ENCODE results near the gene SOCS4. TPM values are rescaled to one million over a fixed set of nuclear protein-coding genes. Genes with fewer than 3 reads are reported as not detected.
"Not testable (repeated sequence)": the region's sequence is repeated elsewhere in the genome, so short reads cannot be mapped to it uniquely, and the experiment has no call there.

The SOCS4 gene
- total RNA-seq, 1 donor from 2014 or later, result 32.4 TPM

GRCh38 chr14:55051423-55052268 lies 24.6 kb downstream of the SOCS4 start, which contains the start of gene MAPK1IP1L:
MAPK1IP1L (plus strand) TSS chr14:55051647; CDS start chr14:55061684, 10,037 bp downstream.
- intact Hi-C loops (cut with micrococcal nuclease), result loop anchor here (1.0 to 10.0 kb wide), 6 partner anchors 24 to 487 kb away; partner anchors contain the start of genes DLGAP5, GCH1, LGALS3 and SAMD4A

- intact Hi-C loops (cut with micrococcal nuclease), result loop anchor here (2.0 to 10.0 kb wide), 3 partner anchors 76 to 488 kb away; partner anchors contain the start of genes LGALS3 and SAMD4A
Observed at GRCh38 chr14:55052269-55052930, 25.4 kb downstream of the SOCS4 start.

GRCh38 chr14:55053018-55053417 lies 26.0 kb downstream of the SOCS4 start:
- intact Hi-C loops (cut with micrococcal nuclease), result loop anchor here (2.0 to 10.0 kb wide), 3 partner anchors 76 to 488 kb away; partner anchors contain the start of genes LGALS3 and SAMD4A

GRCh38 chr14:55053500-55053899 lies 26.5 kb downstream of the SOCS4 start:
- intact Hi-C loops (cut with micrococcal nuclease), result loop anchor here (2.0 to 10.0 kb wide), 3 partner anchors 75 to 489 kb away; partner anchors contain the start of genes LGALS3 and SAMD4A

- intact Hi-C loops (cut with micrococcal nuclease), result loop anchor here (10.0 kb wide), 2 partner anchors 281 to 489 kb away; partner anchors contain the start of gene SAMD4A
Observed at GRCh38 chr14:55054098-55054497, 27.1 kb downstream of the SOCS4 start.

- intact Hi-C loops (cut with micrococcal nuclease), result loop anchor here (10.0 kb wide), 2 partner anchors 277 to 493 kb away; partner anchors contain the start of gene SAMD4A
Observed at GRCh38 chr14:55057919-55058318, 30.9 kb downstream of the SOCS4 start.

GRCh38 chr14:55059333-55059732 lies 32.3 kb downstream of the SOCS4 start:
- intact Hi-C loops (cut with micrococcal nuclease), result loop anchor here (10.0 kb wide), 2 partner anchors 275 to 495 kb away; partner anchors contain the start of gene SAMD4A

- intact Hi-C loops (cut with micrococcal nuclease), result no loop called here
Observed at GRCh38 chr14:55062517-55063351, 35.7 kb downstream of the SOCS4 start.

GRCh38 chr14:55064896-55065295 lies 37.9 kb downstream of the SOCS4 start:
- intact Hi-C loops (cut with micrococcal nuclease), result not testable (repeated sequence)

- intact Hi-C loops (cut with micrococcal nuclease), result no loop called here
Observed at GRCh38 chr14:55065411-55065810, 38.4 kb downstream of the SOCS4 start.

GRCh38 chr14:55066223-55066622 lies 39.2 kb downstream of the SOCS4 start:
- intact Hi-C loops (cut with micrococcal nuclease), result no loop called here

- intact Hi-C loops (cut with micrococcal nuclease), result no loop called here
Observed at GRCh38 chr14:55070981-55071411, 44.0 kb downstream of the SOCS4 start.

- intact Hi-C loops (cut with micrococcal nuclease), result no loop called here
Observed at GRCh38 chr14:55071870-55072640, 45.0 kb downstream of the SOCS4 start.

- intact Hi-C loops (cut with micrococcal nuclease), result no loop called here
Observed at GRCh38 chr14:55073856-55074255, 46.8 kb downstream of the SOCS4 start.

GRCh38 chr14:55074662-55075061 lies 47.6 kb downstream of the SOCS4 start:
- intact Hi-C loops (cut with micrococcal nuclease), result no loop called here

GRCh38 chr14:55075628-55076175 lies 48.7 kb downstream of the SOCS4 start:
- intact Hi-C loops (cut with micrococcal nuclease), result no loop called here

- intact Hi-C loops (cut with micrococcal nuclease), result no loop called here
Observed at GRCh38 chr14:55077170-55078151, 50.4 kb downstream of the SOCS4 start.

- intact Hi-C loops (cut with micrococcal nuclease), result not testable (repeated sequence)
Observed at GRCh38 chr14:55079961-55080360, 52.9 kb downstream of the SOCS4 start.
